Measurements from ENCODE around the gene YIPF2. TPM values are rescaled to one million over a fixed set of nuclear protein-coding genes. Genes with fewer than 3 reads are reported as not detected.
"Not testable (repeated sequence)": the region's sequence is repeated elsewhere in the genome, so short reads cannot be mapped to it uniquely, and the experiment has no call there.

YIPF2 gene
- total RNA-seq, 1 donor from 2014 or later: 56.7 TPM

DNA sequence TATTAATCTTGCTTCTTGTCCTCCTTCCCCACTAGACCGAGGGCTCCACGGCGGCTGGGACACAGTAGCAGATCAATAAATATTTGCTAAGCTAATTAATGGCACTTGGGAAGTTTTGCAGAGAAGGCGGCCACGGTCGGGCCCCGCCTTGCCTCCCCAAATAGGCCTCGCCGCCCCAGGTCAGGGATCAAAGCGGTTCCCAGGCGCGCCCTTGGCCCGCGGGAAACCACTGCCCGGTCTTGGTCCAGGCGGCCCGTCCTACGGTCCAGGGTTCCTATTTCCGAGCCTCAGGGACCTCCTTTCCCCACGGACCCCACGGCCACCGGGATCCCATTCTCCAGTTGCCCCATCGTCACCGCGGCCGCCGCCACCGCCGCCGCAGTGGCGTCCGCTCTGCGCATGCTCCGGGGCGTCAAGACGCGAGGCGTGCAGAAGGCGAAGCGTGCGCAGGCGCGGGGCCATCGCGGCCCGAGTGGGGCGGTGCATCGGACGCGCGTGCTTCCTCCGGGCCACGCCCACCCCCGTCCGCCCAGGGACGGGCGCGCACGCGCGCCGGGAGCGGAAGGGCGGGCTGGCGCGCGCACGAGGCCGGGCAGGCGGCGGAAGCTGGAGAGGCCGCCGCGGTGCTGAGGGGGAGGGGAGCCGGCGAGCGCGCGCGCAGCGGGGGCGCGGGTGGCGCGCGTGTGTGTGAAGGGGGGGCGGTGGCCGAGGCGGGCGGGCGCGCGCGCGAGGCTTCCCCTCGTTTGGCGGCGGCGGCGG lies 32.1 kb upstream of the YIPF2 start, which contains the start of gene SMARCA4:
TSS of gene SMARCA4 (plus strand) at position 717 of the 759 bp plus-strand sequence. CDS start 23,122 bp downstream, outside the sequence.
- peak within 1 kb of the TSS; percentile 85 for H3K4me3 ChIP-seq (ENCODE audit: low read depth, low read length)
- TF ChIP-seq CTCF (conservative IDR thresholded peaks at IDR 0.05; ENCODE audit: low read depth, low read length): no peak
- DNase-seq (ENCODE audit: low read depth): no peak

DNA sequence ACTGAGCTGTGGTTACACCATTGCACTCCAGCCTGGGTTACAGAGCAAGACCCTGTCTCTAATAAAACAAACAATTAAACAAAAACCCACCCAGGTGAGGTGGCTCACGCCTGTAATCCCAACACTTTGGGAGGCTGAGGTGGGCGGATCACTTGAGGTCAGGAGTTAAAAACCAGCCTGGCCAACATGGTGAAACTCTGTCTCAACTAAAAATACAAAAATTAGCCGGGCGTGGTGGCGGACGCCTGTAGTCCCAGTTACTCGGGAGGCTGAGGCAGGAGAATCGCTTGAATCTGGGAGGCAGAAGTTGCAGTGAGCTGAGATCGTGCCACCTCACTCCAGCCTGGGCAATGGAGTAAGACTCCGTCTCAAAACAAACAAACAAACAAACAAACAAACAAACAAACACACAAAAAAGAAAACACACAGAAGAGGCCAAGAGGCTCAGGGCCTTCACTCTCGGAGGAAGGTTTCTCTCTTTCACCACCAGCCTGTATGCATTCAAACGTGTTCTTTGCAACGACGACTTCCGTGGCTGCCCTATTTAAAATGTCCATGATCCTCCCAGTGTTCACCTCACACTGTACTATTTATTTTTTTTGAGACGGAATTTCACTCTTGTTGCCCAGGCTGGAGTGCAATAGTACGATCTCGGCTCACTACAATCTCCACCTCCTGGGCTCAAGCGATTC lies 31.0 kb upstream of the YIPF2 start:
- DNase-seq (ENCODE audit: low read depth): not testable (repeated sequence)
- H3K4me3 ChIP-seq (ENCODE audit: low read depth, low read length): peak overlapping the region; percentile 85

- no peak overlapping the region for H3K4me3 ChIP-seq (ENCODE audit: low read depth, low read length)
- no peak for DNase-seq (ENCODE audit: low read depth)
- no peak for TF ChIP-seq CTCF (conservative IDR thresholded peaks at IDR 0.05; ENCODE audit: low read depth, low read length)
Measured at GRCh38 chr19:10952809-10953208, 24.4 kb upstream of the YIPF2 start.

- no peak overlapping the region for H3K4me3 ChIP-seq (ENCODE audit: low read depth, low read length)
- DNase-seq (ENCODE audit: low read depth): peak; percentile 76
- no peak for TF ChIP-seq CTCF (conservative IDR thresholded peaks at IDR 0.05; ENCODE audit: low read depth, low read length)
Measured at GRCh38 chr19:10946958-10947657, 18.7 kb upstream of the YIPF2 start.

DNA sequence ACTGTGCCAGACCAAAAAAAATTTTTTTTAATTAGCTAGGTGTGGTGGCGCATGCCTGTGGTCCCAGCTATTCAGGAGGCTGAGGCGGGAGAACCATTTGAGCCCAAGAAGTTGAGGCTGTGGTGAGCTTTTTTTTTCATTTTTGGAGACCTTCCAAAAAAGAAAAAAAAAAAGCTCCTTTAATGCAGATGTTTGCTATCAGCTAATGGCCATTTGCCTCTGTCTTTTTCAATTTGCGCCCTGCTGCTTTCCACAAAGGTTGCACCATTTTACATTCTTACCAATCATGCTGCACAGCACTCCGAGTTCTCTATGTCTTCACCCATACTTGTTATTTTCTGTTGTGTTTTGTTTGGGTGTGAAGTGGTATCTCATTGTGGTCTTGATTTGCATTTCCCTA lies 16.8 kb upstream of the YIPF2 start:
- no peak overlapping the region for H3K4me3 ChIP-seq (ENCODE audit: low read depth, low read length)
- DNase-seq (ENCODE audit: low read depth): no peak
- no peak for TF ChIP-seq CTCF (conservative IDR thresholded peaks at IDR 0.05; ENCODE audit: low read depth, low read length)

GRCh38 chr19:10943412-10943811 lies 15.0 kb upstream of the YIPF2 start:
- DNase-seq (ENCODE audit: low read depth); H3K4me3 ChIP-seq (ENCODE audit: low read depth, low read length): not testable (repeated sequence)

DNA sequence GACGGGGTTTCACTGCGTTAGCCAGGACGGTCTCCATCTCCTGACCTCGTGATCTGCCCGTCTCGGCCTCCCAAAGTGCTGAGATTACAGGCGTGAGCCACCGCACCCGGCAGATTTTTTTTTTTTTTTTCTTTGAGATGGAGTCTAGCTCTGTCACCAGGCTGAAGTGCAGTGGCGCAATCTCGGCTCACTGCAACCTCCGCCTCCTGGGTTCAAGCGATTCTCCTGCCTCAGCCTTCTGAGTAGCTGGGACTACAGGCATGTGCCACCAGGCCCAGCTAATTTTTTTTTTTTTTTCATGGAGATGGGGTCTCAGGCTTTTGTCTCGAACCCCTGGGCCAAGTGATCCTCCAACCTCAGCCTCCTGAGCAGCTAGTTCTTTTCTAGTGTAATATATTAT lies 13.2 kb upstream of the YIPF2 start:
- not testable (repeated sequence) for DNase-seq (ENCODE audit: low read depth); H3K4me3 ChIP-seq (ENCODE audit: low read depth, low read length)

GRCh38 chr19:10936661-10937084 lies 8.2 kb upstream of the YIPF2 start:
- peak; percentile 40 for DNase-seq (ENCODE audit: low read depth)
- peak; percentile 70 for TF ChIP-seq CTCF (conservative IDR thresholded peaks at IDR 0.05; ENCODE audit: low read depth, low read length)
- H3K4me3 ChIP-seq (ENCODE audit: low read depth, low read length): peak overlapping the region; percentile 15

Data from epithelial cell of proximal tubule (primary cell).